Activated T-cell treated with anti-CD3 and anti-CD28 coated beads, Interleukin-2, amount 50 U/mL, for 4 hours (primary cell): Measurements from ENCODE around the gene CYB561D1. TPM values are rescaled to one million over a fixed set of nuclear protein-coding genes. Genes with fewer than 3 reads are reported as not detected.

Experiments
- ATAC-seq, 2 donors: fragments of 200-7000 bp; cut with Tn5 transposase; one replicate each; pipeline ENCODE4 v1.10.0; 2021
- DNase-seq: peaks from one replicate; pipeline ENCODE4 v3.0.0-alpha.2; 2020
- H3K27me3 Mint-ChIP-seq: one replicate; pipeline ENCODE4 v1.8.0; 2021; ENCODE audit warnings: low read depth, mixed read lengths
- H3K36me3 Mint-ChIP-seq: one replicate; pipeline ENCODE4 v1.8.0; 2022; ENCODE audit warnings: mixed read lengths; ENCODE audit not compliant: insufficient read depth
- H3K4me1 Mint-ChIP-seq: one replicate; pipeline ENCODE4 v1.8.0; 2021; ENCODE audit warnings: low read depth, mixed read lengths
- H3K4me3 Mint-ChIP-seq: one replicate; pipeline ENCODE4 v1.8.0; 2021; ENCODE audit warnings: mild to moderate bottlenecking, moderate library complexity, mixed read lengths
- H3K9me3 Mint-ChIP-seq: one replicate; pipeline ENCODE4 v1.8.0; 2021; ENCODE audit warnings: mixed read lengths
- total RNA-seq, 3 donors: library from RNA; stranded (reverse); gene quantifications; one replicate each; pipeline ENCODE4 v1.2.1, GENCODE V29; 2021

Gene CYB561D1
- total RNA-seq, 3 donors from 2014 or later = 9.0 to 11.1 (median 10.6) TPM

DNA sequence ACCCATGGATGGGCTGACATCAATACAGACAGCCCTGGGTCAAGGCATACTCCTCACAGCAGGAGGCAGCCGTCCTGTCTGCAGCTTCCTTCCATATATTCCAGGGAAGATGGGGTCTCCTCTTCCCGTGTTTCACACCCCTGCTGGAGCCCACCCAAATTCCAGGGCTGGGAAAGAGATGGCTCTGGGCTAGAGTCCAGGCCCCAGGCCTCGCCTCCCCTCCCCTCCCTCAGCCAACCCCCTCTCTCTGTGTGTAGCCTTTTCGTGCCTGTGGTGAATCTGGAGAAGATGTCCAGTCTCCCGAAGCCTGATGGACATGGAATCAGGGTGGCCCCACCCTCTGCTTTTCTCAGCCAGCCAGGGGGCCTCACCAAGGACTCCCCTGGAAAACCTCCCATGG is 6.6 kb upstream of the CYB561D1 start:
- Mint-ChIP-seq H3K4me1 (peaks cover 34% of the 10 kb centered on the region), H3K9me3 (no peaks in the 10 kb centered on the region), H3K27me3 (no peaks in the 10 kb centered on the region), H3K36me3 (peaks cover 21% of the 10 kb centered on the region), H3K4me3 (no peak overlapping the region)
- ATAC-seq (no peak), DNase-seq (no peak)

GRCh38 chr1:109488201-109488600 is 5.7 kb upstream of the CYB561D1 start:
- Mint-ChIP-seq H3K4me3 (no peak overlapping the region), H3K36me3 (peaks cover 26% of the 10 kb centered on the region), H3K9me3 (no peaks in the 10 kb centered on the region), H3K27me3 (no peaks in the 10 kb centered on the region), H3K4me1 (peaks cover 27% of the 10 kb centered on the region)
- ATAC-seq (no peak), DNase-seq (no peak)

DNA sequence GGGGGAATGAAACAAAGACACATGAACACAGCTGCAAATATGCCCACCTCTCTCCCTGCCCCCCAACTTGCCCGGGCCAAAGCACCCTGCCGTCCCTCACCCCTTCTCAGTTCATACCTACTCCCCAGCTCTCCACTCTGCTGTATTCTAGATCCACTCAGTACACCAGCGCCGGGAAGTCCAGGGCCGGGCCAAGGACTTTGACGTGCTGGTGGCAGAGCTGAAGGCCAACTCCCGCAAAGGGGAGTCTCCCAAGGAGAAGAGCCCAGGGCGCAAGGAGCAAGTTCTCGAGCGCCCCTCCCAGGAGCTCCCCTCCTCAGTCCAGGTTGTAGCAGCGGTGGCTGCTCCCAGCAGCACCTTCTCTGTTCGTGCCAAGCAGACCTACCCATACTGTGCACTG is 5.2 kb upstream of the CYB561D1 start:
- H3K4me3 Mint-ChIP-seq = no peak overlapping the region
- DNase-seq = no peak
- no peaks in the 10 kb centered on the region for H3K9me3 Mint-ChIP-seq
- peaks cover 26% of the 10 kb centered on the region for H3K36me3 Mint-ChIP-seq
- no peaks in the 10 kb centered on the region for H3K27me3 Mint-ChIP-seq
- ATAC-seq = no peak
- H3K4me1 Mint-ChIP-seq = peaks cover 29% of the 10 kb centered on the region

- DNase-seq = peak; percentile 73
- no peaks in the 10 kb centered on the region for H3K9me3 Mint-ChIP-seq
- H3K36me3 Mint-ChIP-seq = peaks cover 26% of the 10 kb centered on the region
- ATAC-seq = peak; percentile 32 to 34
- H3K27me3 Mint-ChIP-seq = no peaks in the 10 kb centered on the region
- peaks cover 29% of the 10 kb centered on the region for H3K4me1 Mint-ChIP-seq
- no peak overlapping the region for H3K4me3 Mint-ChIP-seq
Measured at GRCh38 chr1:109490029-109490933, 3.6 kb upstream of the CYB561D1 start.

DNA sequence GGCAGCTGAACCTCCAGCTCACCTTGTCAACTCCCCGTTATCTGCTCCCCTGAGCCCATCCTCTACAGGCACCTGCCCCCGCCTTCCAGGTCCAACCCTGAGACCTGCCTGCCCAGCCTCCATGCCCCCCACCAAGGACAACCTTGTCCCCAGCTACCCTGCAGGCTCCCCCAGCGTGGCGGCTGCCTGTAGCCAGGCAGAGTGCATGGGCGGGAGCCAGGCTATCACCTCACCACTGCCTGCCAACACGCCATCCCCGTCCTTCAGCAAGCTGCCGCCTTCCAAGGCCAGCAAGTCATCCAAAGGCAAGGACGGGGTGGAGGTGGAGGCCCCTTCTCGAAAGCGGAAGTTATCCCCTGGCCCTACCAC is 3.0 kb upstream of the CYB561D1 start:
- H3K27me3 Mint-ChIP-seq = no peaks in the 10 kb centered on the region

GRCh38 chr1:109491372-109491771 is 2.5 kb upstream of the CYB561D1 start:
- no peak for ATAC-seq
- no peak for DNase-seq
- no peaks in the 10 kb centered on the region for H3K27me3 Mint-ChIP-seq
- H3K9me3 Mint-ChIP-seq = no peaks in the 10 kb centered on the region
- peaks cover 35% of the 10 kb centered on the region for H3K4me1 Mint-ChIP-seq
- peaks cover 31% of the 10 kb centered on the region for H3K36me3 Mint-ChIP-seq
- H3K4me3 Mint-ChIP-seq = no peak overlapping the region

More for the DNA sequence above, 3.0 kb upstream of the CYB561D1 start:
- ATAC-seq (no peak), DNase-seq (no peak)
- Mint-ChIP-seq H3K9me3 (no peaks in the 10 kb centered on the region), H3K4me1 (peaks cover 32% of the 10 kb centered on the region), H3K4me3 (no peak overlapping the region), H3K36me3 (peaks cover 29% of the 10 kb centered on the region)

- peaks cover 23% of the 10 kb centered on the region for H3K36me3 Mint-ChIP-seq
- no peaks in the 10 kb centered on the region for H3K27me3 Mint-ChIP-seq
- ATAC-seq = no peak
- no peak for DNase-seq
- peak overlapping the region; percentile 21 for H3K4me3 Mint-ChIP-seq
- peaks cover 45% of the 10 kb centered on the region for H3K4me1 Mint-ChIP-seq
- no peaks in the 10 kb centered on the region for H3K9me3 Mint-ChIP-seq
Measured at GRCh38 chr1:109492779-109493178, 1.1 kb upstream of the CYB561D1 start.

DNA sequence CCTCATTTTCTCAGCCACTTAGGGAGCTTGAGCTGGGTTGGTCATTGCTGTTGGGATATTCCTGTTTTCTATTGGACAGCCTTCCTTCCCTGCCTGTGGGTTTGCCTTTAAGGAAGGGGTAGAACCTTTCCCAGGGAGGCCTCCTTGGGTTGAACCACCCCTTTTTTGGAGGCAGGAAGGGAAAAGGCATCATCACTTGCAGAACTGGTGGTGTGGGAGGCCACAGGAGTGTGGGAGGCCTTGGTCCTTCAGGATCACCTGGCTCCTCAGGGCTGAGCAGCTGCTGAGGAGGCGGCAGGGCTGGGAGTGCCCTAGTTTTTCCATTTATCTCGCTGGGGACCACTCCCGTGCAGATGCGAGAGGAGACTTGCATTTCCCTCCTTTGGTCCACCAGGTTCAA is 667 bp upstream of the CYB561D1 start:
- Mint-ChIP-seq H3K4me1 (peaks cover 49% of the 10 kb centered on the region), H3K4me3 (peak overlapping the region; percentile 96), H3K36me3 (peaks cover 19% of the 10 kb centered on the region), H3K27me3 (no peaks in the 10 kb centered on the region), H3K9me3 (no peaks in the 10 kb centered on the region)
- ATAC-seq = no peak
- DNase-seq = no peak

DNA sequence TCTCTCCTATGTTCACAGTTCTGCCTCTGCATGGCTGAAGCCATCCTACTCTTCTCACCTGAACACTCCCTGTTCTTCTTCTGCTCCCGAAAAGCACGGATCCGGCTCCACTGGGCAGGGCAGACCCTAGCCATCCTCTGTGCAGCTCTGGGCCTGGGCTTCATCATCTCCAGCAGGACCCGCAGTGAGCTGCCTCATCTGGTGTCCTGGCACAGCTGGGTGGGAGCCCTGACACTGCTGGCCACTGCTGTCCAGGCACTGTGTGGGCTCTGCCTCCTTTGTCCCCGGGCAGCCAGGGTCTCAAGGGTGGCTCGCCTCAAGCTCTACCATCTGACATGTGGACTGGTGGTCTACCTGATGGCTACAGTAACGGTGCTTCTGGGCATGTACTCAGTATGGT is 1.8 kb downstream of the CYB561D1 start:
- Mint-ChIP-seq H3K27me3 (no peaks in the 10 kb centered on the region), H3K4me1 (peaks cover 70% of the 10 kb centered on the region), H3K9me3 (no peaks in the 10 kb centered on the region), H3K36me3 (peaks cover 14% of the 10 kb centered on the region), H3K4me3 (peak overlapping the region; percentile 96)
- ATAC-seq (no peak), DNase-seq (no peak)

GRCh38 chr1:109497449-109498160 is 3.7 kb downstream of the CYB561D1 start:
- no peak for ATAC-seq

DNA sequence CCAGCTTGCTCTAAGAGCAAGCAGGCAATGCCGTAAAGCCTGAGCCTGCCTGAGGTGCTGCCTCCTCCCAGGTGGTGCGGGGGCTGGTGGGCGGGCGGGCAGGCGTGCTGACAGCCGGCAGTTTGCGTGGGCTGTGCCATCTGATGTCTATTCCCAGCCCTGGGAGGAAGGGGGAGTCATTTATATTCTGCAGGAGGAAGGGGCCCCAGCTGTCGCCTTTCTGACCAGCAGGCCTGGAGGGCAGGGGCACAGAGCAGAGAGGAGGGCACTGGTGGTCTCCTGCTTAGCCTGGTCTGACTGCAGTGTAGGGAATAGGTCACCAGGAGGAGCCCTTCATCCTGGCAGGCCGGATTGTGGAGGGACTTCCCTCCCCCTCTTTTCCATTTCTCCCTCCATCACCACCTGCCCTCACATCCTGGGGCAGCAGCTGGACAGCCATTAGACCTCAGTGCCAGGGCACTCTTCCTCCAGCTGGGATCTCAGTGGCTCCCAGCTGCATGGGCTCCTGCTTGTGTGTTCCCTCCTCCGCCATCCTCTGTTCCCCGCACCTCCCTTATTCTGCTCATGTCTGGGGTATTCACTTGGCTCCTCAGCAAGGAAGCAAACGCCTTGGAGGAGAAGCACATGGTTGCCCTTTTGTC is 4.4 kb downstream of the CYB561D1 start:
- DNase-seq = peak; percentile 43
- no peaks in the 10 kb centered on the region for H3K9me3 Mint-ChIP-seq
- no peaks in the 10 kb centered on the region for H3K27me3 Mint-ChIP-seq
- H3K36me3 Mint-ChIP-seq = peaks cover 9% of the 10 kb centered on the region
- ATAC-seq = no peak
- no peak overlapping the region for H3K4me3 Mint-ChIP-seq
- H3K4me1 Mint-ChIP-seq = peaks cover 92% of the 10 kb centered on the region

More at GRCh38 chr1:109497449-109498160, 3.7 kb downstream of the CYB561D1 start:
- H3K9me3 Mint-ChIP-seq = no peaks in the 10 kb centered on the region
- no peaks in the 10 kb centered on the region for H3K27me3 Mint-ChIP-seq
- H3K4me3 Mint-ChIP-seq = peak overlapping the region; percentile 17
- H3K36me3 Mint-ChIP-seq = peaks cover 11% of the 10 kb centered on the region
- peaks cover 89% of the 10 kb centered on the region for H3K4me1 Mint-ChIP-seq
- no peak for DNase-seq

- no peak for ATAC-seq
- H3K4me3 Mint-ChIP-seq = no peak overlapping the region
- H3K36me3 Mint-ChIP-seq = peaks cover 9% of the 10 kb centered on the region
Measured at GRCh38 chr1:109499081-109499480, 5.2 kb downstream of the CYB561D1 start.

GRCh38 chr1:109499661-109500536 is 6.0 kb downstream of the CYB561D1 start:
- H3K4me1 Mint-ChIP-seq = peaks cover 94% of the 10 kb centered on the region
- no peak overlapping the region for H3K4me3 Mint-ChIP-seq
- DNase-seq = peak; percentile 54
- H3K27me3 Mint-ChIP-seq = no peaks in the 10 kb centered on the region
- ATAC-seq = peak in 1 of 2 donors; percentile 30
- H3K36me3 Mint-ChIP-seq = peaks cover 9% of the 10 kb centered on the region
- H3K9me3 Mint-ChIP-seq = no peaks in the 10 kb centered on the region

More at GRCh38 chr1:109499081-109499480, 5.2 kb downstream of the CYB561D1 start:
- no peak for DNase-seq
- Mint-ChIP-seq H3K9me3 (no peaks in the 10 kb centered on the region), H3K27me3 (no peaks in the 10 kb centered on the region), H3K4me1 (peaks cover 95% of the 10 kb centered on the region)
